Measurements from ENCODE around the gene MED12L.

MED12L gene, protein sequence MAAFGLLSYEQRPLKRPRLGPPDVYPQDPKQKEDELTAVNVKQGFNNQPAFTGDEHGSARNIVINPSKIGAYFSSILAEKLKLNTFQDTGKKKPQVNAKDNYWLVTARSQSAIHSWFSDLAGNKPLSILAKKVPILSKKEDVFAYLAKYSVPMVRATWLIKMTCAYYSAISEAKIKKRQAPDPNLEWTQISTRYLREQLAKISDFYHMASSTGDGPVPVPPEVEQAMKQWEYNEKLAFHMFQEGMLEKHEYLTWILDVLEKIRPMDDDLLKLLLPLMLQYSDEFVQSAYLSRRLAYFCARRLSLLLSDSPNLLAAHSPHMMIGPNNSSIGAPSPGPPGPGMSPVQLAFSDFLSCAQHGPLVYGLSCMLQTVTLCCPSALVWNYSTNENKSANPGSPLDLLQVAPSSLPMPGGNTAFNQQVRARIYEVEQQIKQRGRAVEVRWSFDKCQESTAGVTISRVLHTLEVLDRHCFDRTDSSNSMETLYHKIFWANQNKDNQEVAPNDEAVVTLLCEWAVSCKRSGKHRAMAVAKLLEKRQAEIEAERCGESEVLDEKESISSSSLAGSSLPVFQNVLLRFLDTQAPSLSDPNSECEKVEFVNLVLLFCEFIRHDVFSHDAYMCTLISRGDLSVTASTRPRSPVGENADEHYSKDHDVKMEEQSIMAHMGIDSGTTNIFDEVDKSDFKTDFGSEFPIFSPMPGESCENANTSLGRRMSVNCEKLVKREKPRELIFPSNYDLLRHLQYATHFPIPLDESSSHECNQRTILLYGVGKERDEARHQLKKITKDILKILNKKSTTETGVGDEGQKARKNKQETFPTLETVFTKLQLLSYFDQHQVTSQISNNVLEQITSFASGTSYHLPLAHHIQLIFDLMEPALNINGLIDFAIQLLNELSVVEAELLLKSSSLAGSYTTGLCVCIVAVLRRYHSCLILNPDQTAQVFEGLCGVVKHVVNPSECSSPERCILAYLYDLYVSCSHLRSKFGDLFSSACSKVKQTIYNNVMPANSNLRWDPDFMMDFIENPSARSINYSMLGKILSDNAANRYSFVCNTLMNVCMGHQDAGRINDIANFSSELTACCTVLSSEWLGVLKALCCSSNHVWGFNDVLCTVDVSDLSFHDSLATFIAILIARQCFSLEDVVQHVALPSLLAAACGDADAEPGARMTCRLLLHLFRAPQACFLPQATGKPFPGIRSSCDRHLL (N-terminal part only)

DNA sequence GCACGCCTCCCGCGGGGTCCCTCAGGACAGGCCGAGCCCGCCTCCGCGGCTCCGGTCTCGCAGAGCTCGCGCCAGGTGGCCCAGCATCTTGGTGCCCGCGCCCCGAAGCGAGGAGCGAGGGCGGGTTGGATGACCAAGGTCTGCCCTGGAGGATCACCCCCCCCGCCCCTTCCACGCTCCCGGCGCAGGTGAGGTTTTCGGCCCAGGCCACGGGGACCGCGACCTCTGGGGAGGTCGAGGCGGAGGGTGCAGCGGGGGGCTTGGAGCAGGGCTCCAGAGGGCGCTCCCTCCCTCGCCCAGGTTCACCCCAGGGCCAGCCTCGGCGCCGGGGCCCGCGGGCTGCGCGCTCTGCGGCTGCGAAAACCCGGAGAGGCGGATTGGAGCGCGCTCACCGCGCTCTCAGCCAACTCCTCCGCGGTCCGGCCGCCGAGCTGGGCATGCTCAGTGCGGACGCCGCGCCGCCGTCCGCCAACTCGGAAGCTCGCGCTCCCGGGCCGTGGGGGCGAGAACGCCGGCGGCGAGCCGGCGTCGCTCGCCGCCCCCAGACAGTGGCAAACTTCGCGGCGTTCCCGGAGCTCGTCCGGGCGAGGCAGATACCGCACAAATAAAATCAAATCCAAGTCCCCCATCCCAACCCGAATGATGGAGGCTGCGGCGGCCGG lies at the start of gene MED12L:
Gene MED12L, plus strand, starts transcription at position 438 of the 662 bp plus-strand sequence. CDS start 1,263 bp downstream, outside the sequence.
- H3K27ac ChIP-seq (ENCODE audit: poor library complexity, severe bottlenecking): no peak within 1 kb of the TSS
- peak; percentile 77 for ATAC-seq (ENCODE audit: low read depth)
- peaks cover 7% of the 10 kb centered on the region for H3K27me3 ChIP-seq (ENCODE audit: insufficient read depth, poor library complexity, severe bottlenecking)
- no peaks in the 10 kb centered on the region for H3K36me3 ChIP-seq (ENCODE audit: low read depth)
- TF ChIP-seq, protein P1, sequence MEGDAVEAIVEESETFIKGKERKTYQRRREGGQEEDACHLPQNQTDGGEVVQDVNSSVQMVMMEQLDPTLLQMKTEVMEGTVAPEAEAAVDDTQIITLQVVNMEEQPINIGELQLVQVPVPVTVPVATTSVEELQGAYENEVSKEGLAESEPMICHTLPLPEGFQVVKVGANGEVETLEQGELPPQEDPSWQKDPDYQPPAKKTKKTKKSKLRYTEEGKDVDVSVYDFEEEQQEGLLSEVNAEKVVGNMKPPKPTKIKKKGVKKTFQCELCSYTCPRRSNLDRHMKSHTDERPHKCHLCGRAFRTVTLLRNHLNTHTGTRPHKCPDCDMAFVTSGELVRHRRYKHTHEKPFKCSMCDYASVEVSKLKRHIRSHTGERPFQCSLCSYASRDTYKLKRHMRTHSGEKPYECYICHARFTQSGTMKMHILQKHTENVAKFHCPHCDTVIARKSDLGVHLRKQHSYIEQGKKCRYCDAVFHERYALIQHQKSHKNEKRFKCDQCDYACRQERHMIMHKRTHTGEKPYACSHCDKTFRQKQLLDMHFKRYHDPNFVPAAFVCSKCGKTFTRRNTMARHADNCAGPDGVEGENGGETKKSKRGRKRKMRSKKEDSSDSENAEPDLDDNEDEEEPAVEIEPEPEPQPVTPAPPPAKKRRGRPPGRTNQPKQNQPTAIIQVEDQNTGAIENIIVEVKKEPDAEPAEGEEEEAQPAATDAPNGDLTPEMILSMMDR (IDR thresholded peaks at IDR 0.05; ENCODE audit: poor library complexity, severe bottlenecking): no peak
- H3K4me1 ChIP-seq (ENCODE audit: insufficient read depth, poor library complexity, severe bottlenecking): no peaks in the 10 kb centered on the region
- H3K9me3 ChIP-seq (ENCODE audit: severe bottlenecking): no peaks in the 10 kb centered on the region
- peak; percentile 64 for DNase-seq (ENCODE audit: low spot score)
- H3K4me3 ChIP-seq (ENCODE audit: severe bottlenecking): peak within 1 kb of the TSS; percentile 49

- TF ChIP-seq, protein P1 (IDR thresholded peaks at IDR 0.05; ENCODE audit: poor library complexity, severe bottlenecking): no peak
- Histone ChIP-seq H3K27me3 (ENCODE audit: insufficient read depth, poor library complexity, severe bottlenecking) (no peaks in the 10 kb centered on the region), H3K9me3 (ENCODE audit: severe bottlenecking) (no peaks in the 10 kb centered on the region), H3K36me3 (ENCODE audit: low read depth) (no peaks in the 10 kb centered on the region), H3K27ac (ENCODE audit: poor library complexity, severe bottlenecking) (peak overlapping the region; percentile 55), H3K4me3 (ENCODE audit: severe bottlenecking) (no peak overlapping the region), H3K4me1 (ENCODE audit: insufficient read depth, poor library complexity, severe bottlenecking) (peaks cover 11% of the 10 kb centered on the region)
- peak; percentile 76 for DNase-seq (ENCODE audit: low spot score)
- peak; percentile 100 for ATAC-seq (ENCODE audit: low read depth)
Observed at GRCh38 chr3:151037746-151038477, 47.6 kb upstream of the MED12L start.

DNA sequence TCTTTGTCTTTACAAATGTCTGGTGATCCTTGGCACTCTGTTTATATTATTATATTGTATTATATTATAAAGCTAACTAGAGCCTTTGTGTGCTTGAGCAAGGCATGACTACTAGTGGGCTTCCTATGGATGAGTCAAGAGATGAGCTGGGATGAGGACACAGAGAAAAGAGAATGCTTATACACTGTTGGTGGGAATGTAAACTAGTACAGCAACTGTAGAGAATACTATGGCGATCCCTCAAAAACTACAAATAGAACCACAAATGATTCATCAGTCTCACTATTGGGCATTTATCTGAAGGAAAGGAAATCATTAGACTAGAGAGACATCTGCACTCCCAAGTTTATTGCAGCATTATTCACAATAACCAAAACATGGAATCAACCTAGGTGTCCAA lies 40.8 kb upstream of the MED12L start:
- ATAC-seq (ENCODE audit: low read depth): no peak; the same call in 2 of the 3 replicates
- Histone ChIP-seq H3K4me3 (ENCODE audit: severe bottlenecking) (no peak overlapping the region), H3K9me3 (ENCODE audit: severe bottlenecking) (no peaks in the 10 kb centered on the region), H3K27me3 (ENCODE audit: insufficient read depth, poor library complexity, severe bottlenecking) (no peaks in the 10 kb centered on the region), H3K4me1 (ENCODE audit: insufficient read depth, poor library complexity, severe bottlenecking) (no peaks in the 10 kb centered on the region), H3K27ac (ENCODE audit: poor library complexity, severe bottlenecking) (no peak overlapping the region), H3K36me3 (ENCODE audit: low read depth) (no peaks in the 10 kb centered on the region)
- TF ChIP-seq, protein P1 (IDR thresholded peaks at IDR 0.05; ENCODE audit: poor library complexity, severe bottlenecking): no peak
- no peak for DNase-seq (ENCODE audit: low spot score)

- ATAC-seq (ENCODE audit: low read depth) (no peak), DNase-seq (ENCODE audit: low spot score) (no peak)
- TF ChIP-seq, protein P1 (IDR thresholded peaks at IDR 0.05; ENCODE audit: poor library complexity, severe bottlenecking): no peak
- Histone ChIP-seq H3K4me1 (ENCODE audit: insufficient read depth, poor library complexity, severe bottlenecking) (no peaks in the 10 kb centered on the region), H3K36me3 (ENCODE audit: low read depth) (no peaks in the 10 kb centered on the region), H3K27ac (ENCODE audit: poor library complexity, severe bottlenecking) (no peak overlapping the region), H3K4me3 (ENCODE audit: severe bottlenecking) (no peak overlapping the region), H3K27me3 (ENCODE audit: insufficient read depth, poor library complexity, severe bottlenecking) (no peaks in the 10 kb centered on the region), H3K9me3 (ENCODE audit: severe bottlenecking) (no peaks in the 10 kb centered on the region)
Observed at GRCh38 chr3:151047636-151048035, 37.8 kb upstream of the MED12L start.
